Measurements from ENCODE around the gene NFATC3. TPM values are rescaled to one million over a fixed set of nuclear protein-coding genes. Genes with fewer than 3 reads are reported as not detected.

Gene NFATC3
- total RNA-seq, 1 experiment from 2014 or later, result 43.9 TPM

- H3K9me3 Mint-ChIP-seq (ENCODE audit: unreplicated experiment), result no peaks in the 10 kb centered on the region
- H3K4me3 ChIP-seq (ENCODE audit: low read depth, low read length), result no peak overlapping the region
- intact Hi-C loops (cut with micrococcal nuclease; ENCODE audit: unreplicated experiment), result no loop called here
- peaks cover 53% of the 10 kb centered on the region for H3K4me1 ChIP-seq
- no peaks in the 10 kb centered on the region for H3K27me3 Mint-ChIP-seq (ENCODE audit: insufficient read depth, unreplicated experiment)
- peaks cover 28% of the 10 kb centered on the region for H3K4me1 Mint-ChIP-seq (ENCODE audit: low read depth, unreplicated experiment)
- CTCF ChIA-PET, result interaction anchor here (0.5 kb wide), 1 partner anchor 10 kb away, joined by 4 read pairs; no protein-coding TSS in a partner anchor
- BruUV-seq (replicated peaks), result no TSS peak
- POLR2A ChIA-PET, result interaction anchor here (0.7 kb wide), 1 partner anchor 35 kb away, joined by 5 read pairs; the partner anchor contains the start of genes PRMT7 and SLC7A6OS
- no peaks in the 10 kb centered on the region for H3K27me3 ChIP-seq (replicated peaks; ENCODE audit: control insufficient read depth, insufficient read depth, low read length)
- no peak for DNase-seq
- TF ChIP-seq CTCF (IDR thresholded peaks at IDR 0.05; ENCODE audit: insufficient read depth in 1 of 2, low read depth in 1 of 2, low read length in 1 of 2, severe bottlenecking in 1 of 2, unreplicated experiment in 1 of 2), result no peak
- peaks cover 97% of the 10 kb centered on the region for H3K36me3 Mint-ChIP-seq (ENCODE audit: insufficient read depth, unreplicated experiment)
- H3K27ac Mint-ChIP-seq (ENCODE audit: unreplicated experiment), result peak overlapping the region; percentile 21
- H3K9me3 ChIP-seq, result no peaks in the 10 kb centered on the region
- peaks cover 7% of the 10 kb centered on the region for H3K36me3 ChIP-seq (ENCODE audit: control insufficient read depth, insufficient read depth, low read length)
- H3K4me3 Mint-ChIP-seq (ENCODE audit: unreplicated experiment), result no peak overlapping the region
These were observed 191.1 kb downstream of the NFATC3 start for GRCh38 chr16:68276223-68276622.

Small RNA genes within 50 kb of the gene (microRNA-seq; reads per million reads assigned to microRNA genes)
- gene MIR6773, result 2.4 reads per million, percentile 12 among the genes with 10 or more reads in this experiment

Other genes starting within 250 kb of the NFATC3 start
- 46.8 and 50.5 TPM in 2 replicates for gene THAP11, start 243.1 kb upstream of the NFATC3 start, total RNA-seq (2022)
- gene NUTF2, start 238.4 kb upstream of the NFATC3 start, total RNA-seq (2022), result 239 and 245 TPM in 2 replicates
- gene CENPT, start 237.7 kb upstream of the NFATC3 start, total RNA-seq (2022), result 70.9 and 80.1 TPM in 2 replicates
- 124 and 139 TPM in 2 replicates for gene EDC4, start 212.3 kb upstream of the NFATC3 start, total RNA-seq (2022)
- 0.93 TPM in 1 of 2 replicates, not detected in the other for gene NRN1L, start 200.5 kb upstream of the NFATC3 start, total RNA-seq (2022)
- 35.1 and 41.3 TPM in 2 replicates for gene PSKH1, start 192.1 kb upstream of the NFATC3 start, total RNA-seq (2022)
- gene CTRL, start 153.5 kb upstream of the NFATC3 start, total RNA-seq (2022), result 0.66 and 2.3 TPM in 2 replicates
- gene PSMB10, start 148.5 kb upstream of the NFATC3 start, total RNA-seq (2022), result 26.9 and 31.6 TPM in 2 replicates
- 26.3 and 33.3 TPM in 2 replicates for gene LCAT, start 141.2 kb upstream of the NFATC3 start, total RNA-seq (2022)
- 97.0 and 107 TPM in 2 replicates for gene SLC12A4, start 116.7 kb upstream of the NFATC3 start, total RNA-seq (2022)
- gene DPEP3, start 104.9 kb upstream of the NFATC3 start, total RNA-seq (2022), result not detected in 2 replicates
- gene DPEP2, start 85.9 kb upstream of the NFATC3 start, total RNA-seq (2022), result not detected in 2 replicates
- not detected in 2 replicates for gene DPEP2NB, start 69.5 kb upstream of the NFATC3 start, total RNA-seq (2022)
- gene DDX28, start 62.1 kb upstream of the NFATC3 start, total RNA-seq (2022), result 15.9 and 17.1 TPM in 2 replicates
- 33.6 and 37.4 TPM in 2 replicates for gene DUS2, start 62.1 kb upstream of the NFATC3 start, total RNA-seq (2022)
- gene ESRP2, start 150.8 kb downstream of the NFATC3 start, total RNA-seq (2022), result 109 and 110 TPM in 2 replicates
- gene PLA2G15, start 160.0 kb downstream of the NFATC3 start, total RNA-seq (2022), result 33.2 and 33.4 TPM in 2 replicates
- 236 and 267 TPM in 2 replicates for gene SLC7A6, start 179.2 kb downstream of the NFATC3 start, total RNA-seq (2022)
- 34.0 and 34.2 TPM in 2 replicates for gene SLC7A6OS, start 225.6 kb downstream of the NFATC3 start, total RNA-seq (2022)
- 156 and 166 TPM in 2 replicates for gene PRMT7, start 225.6 kb downstream of the NFATC3 start, total RNA-seq (2022)